Breast epithelium (tissue), 3 donors: ENCODE measurements around the gene TRIM23.

ENCODE experiments used
- CTCF ChIP-seq, 3 donors: fragments of 450-650 bp; IDR thresholded peaks; one replicate each; pipeline ENCODE4 v1.5.1; 2016 to 2017; ENCODE audit warnings: antibody characterized with exemption in 3 of 3, mild to moderate bottlenecking in 3 of 3, moderate library complexity in 3 of 3
- POLR2AphosphoS5 ChIP-seq, 3 donors: sonication (generic); formaldehyde crosslinking; IDR thresholded peaks; one replicate each; pipeline ENCODE4 v1.6.1; 2017; ENCODE audit warnings: antibody characterized with exemption in 3 of 3

- no peak for TF ChIP-seq CTCF (IDR thresholded peaks at IDR 0.05)
- TF ChIP-seq POLR2AphosphoS5 (IDR thresholded peaks at IDR 0.05), result no peak
These were observed 60.4 kb downstream of the TRIM23 start for GRCh38 chr5:65563777-65564176.
